Trophoblast cell (in vitro differentiated cells and primary cell): ENCODE measurements around the gene SPRED1.

Experiments used
- DNase-seq, 2 donors: peaks; one replicate each; pipeline ENCODE4 v3.0.0-alpha.2; 2016
- H2AFZ ChIP-seq: 2 replicates; pipeline ENCODE4 v1.6.1; 2013; ENCODE audit warnings: low read length, moderate library complexity, mild to moderate bottlenecking; ENCODE audit not compliant: insufficient read depth, poor library complexity
- H2AK5ac ChIP-seq: 2 replicates; pipeline ENCODE4 v1.6.1; 2013; ENCODE audit warnings: mild to moderate bottlenecking, low read length
- H2BK120ac ChIP-seq: 2 replicates; pipeline ENCODE4 v1.6.1; 2013; ENCODE audit warnings: low read length, mild to moderate bottlenecking, moderate library complexity; ENCODE audit not compliant: insufficient read depth, poor library complexity
- H2BK12ac ChIP-seq: 2 replicates; pipeline ENCODE4 v1.6.1; 2013; ENCODE audit warnings: mild to moderate bottlenecking, low read length, moderate library complexity
- H2BK5ac ChIP-seq: 2 replicates; pipeline ENCODE4 v1.6.1; 2013; ENCODE audit warnings: low read length, low read depth, moderate library complexity, mild to moderate bottlenecking; ENCODE audit not compliant: poor library complexity
- H3K14ac ChIP-seq: 2 replicates; pipeline ENCODE4 v1.6.1; 2013; ENCODE audit warnings: mild to moderate bottlenecking, low read length
- H3K18ac ChIP-seq: 2 replicates; pipeline ENCODE4 v1.6.1; 2013; ENCODE audit warnings: mild to moderate bottlenecking, low read length
- H3K23ac ChIP-seq: 2 replicates; pipeline ENCODE4 v1.6.1; 2013; ENCODE audit warnings: low read length
- H3K27ac ChIP-seq: 2 replicates; pipeline ENCODE4 v1.5.1; 2013; ENCODE audit warnings: low read depth, mild to moderate bottlenecking, inconsistent platforms, low read length, moderate library complexity
- H3K27me3 ChIP-seq: 2 replicates; pipeline ENCODE4 v1.6.1; 2013; ENCODE audit warnings: inconsistent platforms, mild to moderate bottlenecking, low read length, moderate library complexity; ENCODE audit not compliant: insufficient read depth
- H3K36me3 ChIP-seq, 2 experiments: 1 replicate in 1 of 2; 2 replicates in 1 of 2; pipeline ENCODE4 v1.6.1; 2013; ENCODE audit warnings: low read length in 2 of 2, mild to moderate bottlenecking in 2 of 2, moderate library complexity in 1 of 2; ENCODE audit not compliant: insufficient read depth in 2 of 2, control insufficient read depth in 1 of 2
- H3K4ac ChIP-seq: 2 replicates; pipeline ENCODE4 v1.6.1; 2013; ENCODE audit warnings: low read depth, mild to moderate bottlenecking, low read length, moderate library complexity
- H3K4me1 ChIP-seq, 2 experiments: 1 replicate in 1 of 2; 2 replicates in 1 of 2; pipeline ENCODE4 v1.6.1; 2013; ENCODE audit warnings: low read length in 2 of 2, mild to moderate bottlenecking in 2 of 2, moderate library complexity in 1 of 2; ENCODE audit not compliant: insufficient read depth in 2 of 2, control insufficient read depth in 1 of 2
- H3K4me2 ChIP-seq: 2 replicates; pipeline ENCODE4 v1.6.1; 2013; ENCODE audit warnings: inconsistent platforms, mild to moderate bottlenecking, low read length, moderate library complexity
- H3K4me3 ChIP-seq: 2 replicates; pipeline ENCODE4 v1.5.1; 2013; ENCODE audit warnings: mild to moderate bottlenecking, low read depth, low read length, inconsistent platforms
- H3K79me1 ChIP-seq: one replicate; pipeline ENCODE4 v1.6.1; 2013; ENCODE audit warnings: low read length
- H3K79me2 ChIP-seq: 2 replicates; pipeline ENCODE4 v1.6.1; 2013; ENCODE audit warnings: low read length, mild to moderate bottlenecking; ENCODE audit not compliant: control insufficient read depth, insufficient read depth, poor library complexity
- H3K9ac ChIP-seq: 2 replicates; pipeline ENCODE4 v1.6.1; 2013; ENCODE audit warnings: mild to moderate bottlenecking, low read length
- H3K9me3 ChIP-seq: 2 replicates; pipeline ENCODE4 v1.6.1; 2013; ENCODE audit warnings: low read depth, mild to moderate bottlenecking, control low read depth, inconsistent platforms, low read length; ENCODE audit not compliant: insufficient read depth
- H4K12ac ChIP-seq: 2 replicates; pipeline ENCODE4 v1.6.1; 2013; ENCODE audit warnings: low read depth, mild to moderate bottlenecking, low read length, moderate library complexity
- H4K8ac ChIP-seq: 2 replicates; pipeline ENCODE4 v1.6.1; 2013; ENCODE audit warnings: low read depth, mild to moderate bottlenecking, low read length, moderate library complexity
- H4K91ac ChIP-seq: one replicate; pipeline ENCODE4 v1.6.1; 2013; ENCODE audit warnings: low read depth, mild to moderate bottlenecking, low read length, moderate library complexity
- WGBS: extraction: QIAGEN DNeasy Blood & Tissue Kit; methylation state at CpG from one replicate; pipeline ENCODE4 v1.1.7; 2013; ENCODE audit warnings: missing lambda C conversion rate; ENCODE audit not compliant: insufficient read length, insufficient coverage; ENCODE audit errors: extremely low coverage; 5-methylcytosine and 5-hydroxymethylcytosine counted together

Gene SPRED1

GRCh38 chr15:38320866-38321265, 68.2 kb downstream of the SPRED1 start:
- H3K9me3 ChIP-seq: no peaks in the 10 kb centered on the region
- H3K23ac ChIP-seq: no peak overlapping the region
- H3K18ac ChIP-seq: no peak overlapping the region
- H3K27ac ChIP-seq: no peak overlapping the region
- H2AK5ac ChIP-seq: no peak overlapping the region
- H4K91ac ChIP-seq: no peak overlapping the region
- H3K36me3 ChIP-seq: peaks cover 2% of the 10 kb centered on the region in 2 experiments
- no peak overlapping the region for H4K12ac ChIP-seq
- no peak overlapping the region for H3K14ac ChIP-seq
- no peak overlapping the region for H2BK5ac ChIP-seq
- no CpG with 5 or more reads among the region's 2 CpGs for WGBS
- no peak overlapping the region for H2BK12ac ChIP-seq
- H4K8ac ChIP-seq: no peak overlapping the region
- no peak overlapping the region for H3K4me2 ChIP-seq
- H3K79me1 ChIP-seq: no peaks in the 10 kb centered on the region
- no peak overlapping the region for H2BK120ac ChIP-seq
- DNase-seq: no peak
- no peak overlapping the region for H3K4me3 ChIP-seq
- H3K4me1 ChIP-seq: no peaks in the 10 kb centered on the region
- H2AFZ ChIP-seq: no peak overlapping the region
- no peak overlapping the region for H3K9ac ChIP-seq
- H3K27me3 ChIP-seq: no peaks in the 10 kb centered on the region
- no peak overlapping the region for H3K4ac ChIP-seq
- H3K79me2 ChIP-seq: no peaks in the 10 kb centered on the region

GRCh38 chr15:38323895-38324294, 71.3 kb downstream of the SPRED1 start:
- Histone ChIP-seq H4K12ac (no peak overlapping the region), H3K36me3 (peaks cover 2% of the 10 kb centered on the region in 2 experiments), H3K14ac (no peak overlapping the region), H3K4me3 (no peak overlapping the region), H4K8ac (no peak overlapping the region), H2BK12ac (no peak overlapping the region), H3K4me1 (no peaks in the 10 kb centered on the region), H2AK5ac (no peak overlapping the region), H2BK5ac (no peak overlapping the region), H3K18ac (no peak overlapping the region), H3K23ac (no peak overlapping the region), H2AFZ (no peak overlapping the region), H3K79me1 (no peaks in the 10 kb centered on the region), H3K79me2 (no peaks in the 10 kb centered on the region), H4K91ac (no peak overlapping the region), H3K4ac (no peak overlapping the region), H3K9ac (no peak overlapping the region), H2BK120ac (no peak overlapping the region), H3K9me3 (no peaks in the 10 kb centered on the region), H3K4me2 (no peak overlapping the region), H3K27me3 (no peaks in the 10 kb centered on the region), H3K27ac (no peak overlapping the region)
- WGBS: no CpG with 5 or more reads among the region's 4 CpGs
- DNase-seq: no peak

GRCh38 chr15:38324939-38325647, 72.5 kb downstream of the SPRED1 start:
- Histone ChIP-seq H2BK120ac (no peak overlapping the region), H2AFZ (no peak overlapping the region), H2BK12ac (no peak overlapping the region), H4K8ac (no peak overlapping the region), H3K4ac (no peak overlapping the region), H3K27me3 (no peaks in the 10 kb centered on the region), H3K23ac (no peak overlapping the region), H3K9me3 (no peaks in the 10 kb centered on the region), H3K27ac (no peak overlapping the region), H3K79me2 (no peaks in the 10 kb centered on the region), H3K4me2 (no peak overlapping the region), H2AK5ac (no peak overlapping the region), H4K12ac (no peak overlapping the region), H3K4me3 (no peak overlapping the region), H3K9ac (no peak overlapping the region), H3K18ac (no peak overlapping the region), H3K14ac (no peak overlapping the region), H4K91ac (no peak overlapping the region), H3K79me1 (no peaks in the 10 kb centered on the region), H3K36me3 (peaks cover 2% of the 10 kb centered on the region in 2 experiments), H3K4me1 (no peaks in the 10 kb centered on the region), H2BK5ac (no peak overlapping the region)
- no peak for DNase-seq
- WGBS: no CpG with 5 or more reads among the region's 7 CpGs

- Histone ChIP-seq H3K9ac (no peak overlapping the region), H3K4me1 (no peaks in the 10 kb centered on the region), H3K14ac (no peak overlapping the region), H2AFZ (no peak overlapping the region), H4K12ac (no peak overlapping the region), H3K4me3 (no peak overlapping the region), H3K36me3 (peaks cover 2% of the 10 kb centered on the region in 2 experiments), H3K9me3 (no peaks in the 10 kb centered on the region), H3K23ac (no peak overlapping the region), H2BK12ac (no peak overlapping the region), H4K8ac (no peak overlapping the region), H3K27ac (no peak overlapping the region), H2BK120ac (no peak overlapping the region), H3K79me2 (no peaks in the 10 kb centered on the region), H3K27me3 (no peaks in the 10 kb centered on the region), H3K4me2 (no peak overlapping the region), H3K4ac (no peak overlapping the region), H4K91ac (no peak overlapping the region), H3K79me1 (no peaks in the 10 kb centered on the region), H2BK5ac (no peak overlapping the region), H2AK5ac (no peak overlapping the region), H3K18ac (no peak overlapping the region)
- no peak for DNase-seq
- WGBS: no CpG with 5 or more reads among the region's 1 CpG
These were observed 73.0 kb downstream of the SPRED1 start for GRCh38 chr15:38325648-38325990.
